HEK293 (cell line): Measurements from ENCODE around the gene ARL5A.

Experiments used
- CTCF ChIA-PET: fragments of 350-600 bp; formaldehyde crosslinking; extraction: SDS; loops from one replicate; lab custom pipeline; 2021; ENCODE audit warnings: antibody characterized with exemption; lab: Yijun Ruan, JAX
- POLR2A ChIA-PET: fragments of 300-600 bp; formaldehyde crosslinking; extraction: SDS; loops from one replicate; lab custom pipeline; 2020; ENCODE audit warnings: antibody characterized with exemption, inconsistent platforms; lab: Yijun Ruan, JAX
- H3K27ac ChIP-seq: fragments of 200-500 bp; sonication (Bioruptor generic); 2 replicates; pipeline ENCODE4 v1.5.1; 2014; ENCODE audit warnings: low read depth, low read length, control low read depth, inconsistent platforms; ENCODE audit errors: extremely low read depth
- H3K36me3 ChIP-seq, 2 experiments: fragments of 200-500 bp in 1 of 2; sonication (Bioruptor generic) in 1 of 2; 1 replicate in 1 of 2; 2 replicates in 1 of 2; pipeline ENCODE4 v1.5.1; 2014 to 2017; ENCODE audit warnings: inconsistent platforms in 2 of 2, low read length in 2 of 2; ENCODE audit not compliant: control insufficient read depth in 2 of 2, insufficient read depth in 1 of 2
- H3K4me1 ChIP-seq: fragments of 200-500 bp; sonication (Bioruptor generic); 2 replicates; pipeline ENCODE4 v1.5.1; 2014; ENCODE audit warnings: mild to moderate bottlenecking, low read length, inconsistent platforms; ENCODE audit not compliant: control insufficient read depth, insufficient read depth
- H3K4me3 ChIP-seq: 2 replicates; pipeline ENCODE4 v1.5.1; 2011; ENCODE audit warnings: low read depth, mild to moderate bottlenecking, control low read depth, low read length, moderate library complexity
- H3K9me3 ChIP-seq: fragments of 200-500 bp; sonication (Bioruptor generic); 2 replicates; pipeline ENCODE4 v1.5.1; 2014; ENCODE audit warnings: low read depth, low read length, inconsistent platforms; ENCODE audit not compliant: control insufficient read depth, insufficient read depth
- FEZF1 ChIP-seq: fragments of 450-650 bp; formaldehyde crosslinking; IDR thresholded peaks from 2 replicates; pipeline ENCODE4 v1.5.1; 2016; ENCODE audit warnings: missing biosample characterization, missing genetic modification characterization
- ZNF114 ChIP-seq: fragments of 450-650 bp; formaldehyde crosslinking; IDR thresholded peaks from 2 replicates; pipeline ENCODE4 v1.5.0; 2017; ENCODE audit warnings: missing biosample characterization, missing genetic modification characterization
- ZNF155 ChIP-seq: fragments of 450-650 bp; formaldehyde crosslinking; IDR thresholded peaks from 2 replicates; pipeline ENCODE4 v1.5.1; 2016; ENCODE audit warnings: missing biosample characterization, missing genetic modification characterization
- ZNF202 ChIP-seq: fragments of 450-650 bp; formaldehyde crosslinking; IDR thresholded peaks from 2 replicates; pipeline ENCODE4 v1.5.1; 2016; ENCODE audit warnings: missing biosample characterization, missing genetic modification characterization, borderline replicate concordance
- ZNF223 ChIP-seq: fragments of 450-650 bp; formaldehyde crosslinking; IDR thresholded peaks from 2 replicates; pipeline ENCODE4 v1.5.1; 2016; ENCODE audit warnings: missing biosample characterization, missing genetic modification characterization
- ZNF311 ChIP-seq: fragments of 450-650 bp; formaldehyde crosslinking; IDR thresholded peaks from 2 replicates; pipeline ENCODE4 v1.5.1; 2017; ENCODE audit warnings: missing biosample characterization, missing genetic modification characterization, borderline replicate concordance
- ZNF324 ChIP-seq: fragments of 450-650 bp; formaldehyde crosslinking; IDR thresholded peaks from 2 replicates; pipeline ENCODE4 v1.5.1; 2016; ENCODE audit warnings: missing biosample characterization, missing genetic modification characterization
- ZNF473 ChIP-seq: fragments of 450-650 bp; formaldehyde crosslinking; IDR thresholded peaks from 2 replicates; pipeline ENCODE4 v1.5.1; 2017; ENCODE audit warnings: missing biosample characterization, missing genetic modification characterization
- ZNF621 ChIP-seq: fragments of 450-650 bp; formaldehyde crosslinking; IDR thresholded peaks from 2 replicates; pipeline ENCODE4 v1.5.1; 2017; ENCODE audit warnings: missing biosample characterization, missing genetic modification characterization
- ZNF677 ChIP-seq: fragments of 450-650 bp; IDR thresholded peaks from 2 replicates; pipeline ENCODE4 v1.5.0; 2018; ENCODE audit warnings: missing biosample characterization, mild to moderate bottlenecking, missing genetic modification characterization, moderate library complexity
- ZNF792 ChIP-seq: fragments of 450-650 bp; formaldehyde crosslinking; IDR thresholded peaks from 2 replicates; pipeline ENCODE4 v1.5.1; 2016; ENCODE audit warnings: missing biosample characterization, missing genetic modification characterization
- TF ChIP-seq, protein P1 (sequence below): fragments of 450-650 bp; formaldehyde crosslinking; IDR thresholded peaks from 2 replicates; pipeline ENCODE4 v1.5.1; 2016; ENCODE audit warnings: missing biosample characterization, missing genetic modification characterization, borderline replicate concordance
- TF ChIP-seq, protein P2 (sequence below): sonication (generic); formaldehyde crosslinking; IDR thresholded peaks from 2 replicates; pipeline ENCODE4 v1.8.1; 2022; ENCODE audit warnings: mild to moderate bottlenecking, moderate library complexity, missing genetic modification reagents
- TF ChIP-seq, protein P3 (sequence below): fragments of 450-650 bp; formaldehyde crosslinking; IDR thresholded peaks from 2 replicates; pipeline ENCODE4 v1.5.1; 2016; ENCODE audit warnings: missing biosample characterization, missing genetic modification characterization
- TF ChIP-seq, protein P4 (sequence below): fragments of 450-650 bp; formaldehyde crosslinking; IDR thresholded peaks from 2 replicates; pipeline ENCODE4 v1.5.1; 2017; ENCODE audit warnings: missing biosample characterization, missing genetic modification characterization
- TF ChIP-seq, protein P5 (sequence below): fragments of 450-650 bp; formaldehyde crosslinking; IDR thresholded peaks from 2 replicates; pipeline ENCODE4 v1.5.1; 2016; ENCODE audit warnings: missing biosample characterization, missing genetic modification characterization

The ARL5A gene

DNA sequence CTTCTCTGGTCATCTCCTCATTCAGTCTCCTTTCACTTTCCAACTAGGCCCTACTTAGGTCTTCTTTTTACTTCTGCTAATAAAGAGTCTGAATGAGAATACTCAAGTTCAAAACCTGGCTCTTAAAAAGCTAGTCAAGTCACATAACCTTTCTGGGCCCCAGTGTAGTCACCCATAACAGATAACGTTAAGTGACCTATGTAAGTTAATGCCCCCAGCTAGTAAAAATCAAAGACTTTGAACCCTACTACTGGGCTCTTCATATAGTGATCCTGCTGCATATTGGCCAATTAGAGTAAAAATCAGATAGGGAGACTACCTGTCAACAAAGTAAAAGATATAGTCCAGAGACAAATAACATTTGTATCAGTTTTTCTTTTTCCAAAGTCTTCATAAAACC lies 17.7 kb downstream of the ARL5A start (continued):
- TF ChIP-seq, protein P1, sequence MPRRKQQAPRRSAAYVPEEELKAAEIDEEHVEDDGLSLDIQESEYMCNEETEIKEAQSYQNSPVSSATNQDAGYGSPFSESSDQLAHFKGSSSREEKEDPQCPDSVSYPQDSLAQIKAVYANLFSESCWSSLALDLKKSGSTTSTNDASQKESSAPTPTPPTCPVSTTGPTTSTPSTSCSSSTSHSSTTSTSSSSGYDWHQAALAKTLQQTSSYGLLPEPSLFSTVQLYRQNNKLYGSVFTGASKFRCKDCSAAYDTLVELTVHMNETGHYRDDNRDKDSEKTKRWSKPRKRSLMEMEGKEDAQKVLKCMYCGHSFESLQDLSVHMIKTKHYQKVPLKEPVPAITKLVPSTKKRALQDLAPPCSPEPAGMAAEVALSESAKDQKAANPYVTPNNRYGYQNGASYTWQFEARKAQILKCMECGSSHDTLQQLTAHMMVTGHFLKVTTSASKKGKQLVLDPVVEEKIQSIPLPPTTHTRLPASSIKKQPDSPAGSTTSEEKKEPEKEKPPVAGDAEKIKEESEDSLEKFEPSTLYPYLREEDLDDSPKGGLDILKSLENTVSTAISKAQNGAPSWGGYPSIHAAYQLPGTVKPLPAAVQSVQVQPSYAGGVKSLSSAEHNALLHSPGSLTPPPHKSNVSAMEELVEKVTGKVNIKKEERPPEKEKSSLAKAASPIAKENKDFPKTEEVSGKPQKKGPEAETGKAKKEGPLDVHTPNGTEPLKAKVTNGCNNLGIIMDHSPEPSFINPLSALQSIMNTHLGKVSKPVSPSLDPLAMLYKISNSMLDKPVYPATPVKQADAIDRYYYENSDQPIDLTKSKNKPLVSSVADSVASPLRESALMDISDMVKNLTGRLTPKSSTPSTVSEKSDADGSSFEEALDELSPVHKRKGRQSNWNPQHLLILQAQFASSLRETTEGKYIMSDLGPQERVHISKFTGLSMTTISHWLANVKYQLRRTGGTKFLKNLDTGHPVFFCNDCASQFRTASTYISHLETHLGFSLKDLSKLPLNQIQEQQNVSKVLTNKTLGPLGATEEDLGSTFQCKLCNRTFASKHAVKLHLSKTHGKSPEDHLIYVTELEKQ (tag by site-specific recombination), result no peak
- TF ChIP-seq, protein P2, sequence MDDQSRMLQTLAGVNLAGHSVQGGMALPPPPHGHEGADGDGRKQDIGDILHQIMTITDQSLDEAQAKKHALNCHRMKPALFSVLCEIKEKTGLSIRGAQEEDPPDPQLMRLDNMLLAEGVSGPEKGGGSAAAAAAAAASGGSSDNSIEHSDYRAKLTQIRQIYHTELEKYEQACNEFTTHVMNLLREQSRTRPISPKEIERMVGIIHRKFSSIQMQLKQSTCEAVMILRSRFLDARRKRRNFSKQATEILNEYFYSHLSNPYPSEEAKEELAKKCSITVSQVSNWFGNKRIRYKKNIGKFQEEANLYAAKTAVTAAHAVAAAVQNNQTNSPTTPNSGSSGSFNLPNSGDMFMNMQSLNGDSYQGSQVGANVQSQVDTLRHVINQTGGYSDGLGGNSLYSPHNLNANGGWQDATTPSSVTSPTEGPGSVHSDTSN, result no peak
- TF ChIP-seq, protein P3, sequence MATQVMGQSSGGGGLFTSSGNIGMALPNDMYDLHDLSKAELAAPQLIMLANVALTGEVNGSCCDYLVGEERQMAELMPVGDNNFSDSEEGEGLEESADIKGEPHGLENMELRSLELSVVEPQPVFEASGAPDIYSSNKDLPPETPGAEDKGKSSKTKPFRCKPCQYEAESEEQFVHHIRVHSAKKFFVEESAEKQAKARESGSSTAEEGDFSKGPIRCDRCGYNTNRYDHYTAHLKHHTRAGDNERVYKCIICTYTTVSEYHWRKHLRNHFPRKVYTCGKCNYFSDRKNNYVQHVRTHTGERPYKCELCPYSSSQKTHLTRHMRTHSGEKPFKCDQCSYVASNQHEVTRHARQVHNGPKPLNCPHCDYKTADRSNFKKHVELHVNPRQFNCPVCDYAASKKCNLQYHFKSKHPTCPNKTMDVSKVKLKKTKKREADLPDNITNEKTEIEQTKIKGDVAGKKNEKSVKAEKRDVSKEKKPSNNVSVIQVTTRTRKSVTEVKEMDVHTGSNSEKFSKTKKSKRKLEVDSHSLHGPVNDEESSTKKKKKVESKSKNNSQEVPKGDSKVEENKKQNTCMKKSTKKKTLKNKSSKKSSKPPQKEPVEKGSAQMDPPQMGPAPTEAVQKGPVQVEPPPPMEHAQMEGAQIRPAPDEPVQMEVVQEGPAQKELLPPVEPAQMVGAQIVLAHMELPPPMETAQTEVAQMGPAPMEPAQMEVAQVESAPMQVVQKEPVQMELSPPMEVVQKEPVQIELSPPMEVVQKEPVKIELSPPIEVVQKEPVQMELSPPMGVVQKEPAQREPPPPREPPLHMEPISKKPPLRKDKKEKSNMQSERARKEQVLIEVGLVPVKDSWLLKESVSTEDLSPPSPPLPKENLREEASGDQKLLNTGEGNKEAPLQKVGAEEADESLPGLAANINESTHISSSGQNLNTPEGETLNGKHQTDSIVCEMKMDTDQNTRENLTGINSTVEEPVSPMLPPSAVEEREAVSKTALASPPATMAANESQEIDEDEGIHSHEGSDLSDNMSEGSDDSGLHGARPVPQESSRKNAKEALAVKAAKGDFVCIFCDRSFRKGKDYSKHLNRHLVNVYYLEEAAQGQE (tag by site-specific recombination), result no peak
- TF ChIP-seq ZNF792 (tag by site-specific recombination), result no peak
- no peak for TF ChIP-seq ZNF324 (tag by site-specific recombination)

DNA sequence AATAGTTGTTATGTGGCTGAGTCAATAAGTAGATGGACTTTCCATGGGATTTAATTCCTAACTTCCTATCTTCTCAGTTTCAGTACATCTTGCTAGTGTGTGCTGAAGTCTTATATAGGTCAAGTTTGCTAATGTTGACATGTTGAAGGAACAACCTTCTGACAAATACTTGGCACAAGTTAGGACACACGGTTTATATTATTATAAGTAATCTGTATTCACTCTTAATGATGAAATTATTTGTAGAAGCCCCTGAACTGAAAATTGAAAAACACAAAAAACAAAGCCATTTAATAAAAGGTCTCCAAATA lies 19.2 kb downstream of the ARL5A start:
- Histone ChIP-seq H3K27ac (no peak overlapping the region), H3K9me3 (no peaks in the 10 kb centered on the region), H3K4me3 (no peak overlapping the region), H3K4me1 (no peaks in the 10 kb centered on the region), H3K36me3 (peaks cover 29 to 69% of the 10 kb centered on the region in 2 experiments)
- ChIA-PET CTCF (no interaction called here), POLR2A (no interaction called here)
- no peak for TF ChIP-seq ZNF202 (tag by site-specific recombination)
- TF ChIP-seq ZNF114 (tag by site-specific recombination), result no peak
- no peak for TF ChIP-seq ZNF311 (tag by site-specific recombination)
- TF ChIP-seq, protein P4, sequence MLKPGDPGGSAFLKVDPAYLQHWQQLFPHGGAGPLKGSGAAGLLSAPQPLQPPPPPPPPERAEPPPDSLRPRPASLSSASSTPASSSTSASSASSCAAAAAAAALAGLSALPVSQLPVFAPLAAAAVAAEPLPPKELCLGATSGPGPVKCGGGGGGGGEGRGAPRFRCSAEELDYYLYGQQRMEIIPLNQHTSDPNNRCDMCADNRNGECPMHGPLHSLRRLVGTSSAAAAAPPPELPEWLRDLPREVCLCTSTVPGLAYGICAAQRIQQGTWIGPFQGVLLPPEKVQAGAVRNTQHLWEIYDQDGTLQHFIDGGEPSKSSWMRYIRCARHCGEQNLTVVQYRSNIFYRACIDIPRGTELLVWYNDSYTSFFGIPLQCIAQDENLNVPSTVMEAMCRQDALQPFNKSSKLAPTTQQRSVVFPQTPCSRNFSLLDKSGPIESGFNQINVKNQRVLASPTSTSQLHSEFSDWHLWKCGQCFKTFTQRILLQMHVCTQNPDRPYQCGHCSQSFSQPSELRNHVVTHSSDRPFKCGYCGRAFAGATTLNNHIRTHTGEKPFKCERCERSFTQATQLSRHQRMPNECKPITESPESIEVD (tag by site-specific recombination), result no peak
- TF ChIP-seq ZNF677 (tag by site-specific recombination), result no peak
- no peak for TF ChIP-seq ZNF621
- TF ChIP-seq ZNF223 (tag by site-specific recombination), result no peak
- no peak for TF ChIP-seq ZNF324 (tag by site-specific recombination)
- TF ChIP-seq ZNF473 (tag by site-specific recombination), result no peak
- TF ChIP-seq, protein P5, sequence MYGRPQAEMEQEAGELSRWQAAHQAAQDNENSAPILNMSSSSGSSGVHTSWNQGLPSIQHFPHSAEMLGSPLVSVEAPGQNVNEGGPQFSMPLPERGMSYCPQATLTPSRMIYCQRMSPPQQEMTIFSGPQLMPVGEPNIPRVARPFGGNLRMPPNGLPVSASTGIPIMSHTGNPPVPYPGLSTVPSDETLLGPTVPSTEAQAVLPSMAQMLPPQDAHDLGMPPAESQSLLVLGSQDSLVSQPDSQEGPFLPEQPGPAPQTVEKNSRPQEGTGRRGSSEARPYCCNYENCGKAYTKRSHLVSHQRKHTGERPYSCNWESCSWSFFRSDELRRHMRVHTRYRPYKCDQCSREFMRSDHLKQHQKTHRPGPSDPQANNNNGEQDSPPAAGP (tag by site-specific recombination), result no peak
- no peak for TF ChIP-seq FEZF1 (tag by site-specific recombination)
- TF ChIP-seq ZNF155 (tag by site-specific recombination), result no peak
